Endometrial microvascular endothelial cells (primary cell): ENCODE data around the gene ACVR1C. TPM values are rescaled to one million over a fixed set of nuclear protein-coding genes. Genes with fewer than 3 reads are reported as not detected.

Experiments
- in situ Hi-C: cut with HindIII; loops from 2 replicates; pipeline ENCODE4 v1.10.0; 2017; ENCODE audit warnings: low sequenced_read_pairs, low pct_unique_long_range_greater_than_20kb; ENCODE audit errors: inconsistent ontology term
- total RNA-seq: library from RNA; depleted of rRNA; stranded (reverse); fragments of >200 nt; gene quantifications from one replicate; pipeline ENCODE4 v1.2.3, GENCODE V29; 2015; ENCODE audit errors: inconsistent ontology term

ACVR1C gene
- not detected for total RNA-seq

DNA sequence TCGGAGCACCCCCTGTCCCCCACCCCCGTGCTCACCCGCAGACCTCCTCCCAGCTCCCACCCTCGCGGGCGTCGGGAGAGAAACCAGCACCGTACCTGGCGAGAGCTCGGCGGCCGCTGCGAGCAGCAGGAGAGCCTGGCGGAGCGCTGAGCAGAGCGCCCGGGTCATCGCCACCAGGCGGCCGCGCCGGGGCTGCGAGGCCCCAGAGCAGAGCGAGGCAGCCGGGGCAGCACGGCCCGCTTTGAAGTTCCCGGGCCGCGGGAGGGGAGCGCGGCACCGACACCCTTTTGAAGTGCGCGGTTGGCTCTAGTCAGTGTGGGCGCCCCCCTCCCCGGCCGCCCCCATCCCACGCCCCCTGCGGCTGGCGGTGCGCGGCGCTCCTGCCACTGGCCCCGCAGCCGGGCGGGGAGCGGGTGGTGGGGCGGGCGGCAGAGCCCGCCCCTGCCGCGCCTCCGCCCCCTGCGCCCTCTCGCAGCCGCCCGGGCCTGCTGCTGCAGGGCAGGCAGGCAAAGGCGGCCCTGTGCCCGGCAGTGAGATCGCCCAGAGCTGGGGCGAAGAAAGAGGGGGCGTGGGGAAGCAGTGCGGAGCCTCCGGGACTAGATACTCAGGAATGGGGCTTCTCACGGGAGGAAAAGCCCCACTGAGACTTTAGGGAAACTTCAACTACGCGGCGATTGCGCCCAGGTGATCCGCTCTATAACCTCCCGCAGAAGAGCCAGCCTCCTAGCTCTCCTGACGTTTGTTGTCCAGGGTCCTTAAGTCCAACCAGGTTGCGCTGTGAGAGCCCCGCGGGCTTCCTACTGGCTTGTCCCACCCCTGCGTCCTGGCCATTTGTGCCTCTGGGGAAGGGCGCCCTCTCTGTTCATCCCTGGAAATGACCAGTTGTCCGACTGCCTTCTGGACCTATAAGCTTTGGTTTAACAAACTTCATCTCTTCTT, at the start of gene ACVR1C:
ACVR1C (minus strand) TSS at position 388 of the 939 bp plus-strand sequence; CDS start at position 168, 220 bp downstream.
- in situ Hi-C loops: no loop called here

DNA sequence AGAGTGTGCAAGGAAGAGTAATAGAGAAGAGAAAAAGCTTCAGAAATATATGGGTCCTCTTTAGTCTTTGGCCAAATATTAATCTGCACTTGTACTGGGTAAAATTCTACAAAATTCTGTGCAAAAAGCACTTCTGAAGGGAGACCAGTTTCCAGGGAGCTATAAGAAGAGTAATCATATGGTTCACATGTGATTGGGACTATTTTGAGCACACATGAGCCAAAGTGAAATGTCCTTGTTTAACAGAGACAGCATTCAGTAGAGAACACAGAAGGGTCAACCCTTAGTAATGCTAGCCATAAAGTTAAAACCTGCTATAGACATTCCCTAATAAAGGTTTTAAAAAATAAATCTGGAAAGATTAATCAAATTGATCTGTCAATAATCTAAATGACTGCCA, 49.3 kb upstream of the ACVR1C start:
- in situ Hi-C loops: no loop called here

DNA sequence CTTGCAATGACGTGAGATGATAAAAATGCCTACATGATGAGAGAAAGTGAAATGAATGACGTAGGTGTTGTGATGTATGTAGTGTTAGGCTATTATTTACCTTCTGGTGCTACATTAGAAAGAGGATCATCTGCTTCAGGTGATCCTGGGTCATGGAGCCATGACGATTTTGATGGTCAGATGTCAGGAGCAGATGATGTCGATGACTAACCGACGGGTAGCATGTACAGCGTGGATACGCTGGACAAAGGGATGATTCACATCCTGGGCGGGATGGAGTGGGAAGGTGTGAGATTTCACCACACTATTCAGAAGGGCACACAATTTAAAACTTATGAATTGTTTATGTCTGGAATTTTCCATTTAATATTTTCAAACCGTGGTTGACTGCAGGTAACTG, 43.5 kb upstream of the ACVR1C start:
- in situ Hi-C loops: no loop called here

DNA sequence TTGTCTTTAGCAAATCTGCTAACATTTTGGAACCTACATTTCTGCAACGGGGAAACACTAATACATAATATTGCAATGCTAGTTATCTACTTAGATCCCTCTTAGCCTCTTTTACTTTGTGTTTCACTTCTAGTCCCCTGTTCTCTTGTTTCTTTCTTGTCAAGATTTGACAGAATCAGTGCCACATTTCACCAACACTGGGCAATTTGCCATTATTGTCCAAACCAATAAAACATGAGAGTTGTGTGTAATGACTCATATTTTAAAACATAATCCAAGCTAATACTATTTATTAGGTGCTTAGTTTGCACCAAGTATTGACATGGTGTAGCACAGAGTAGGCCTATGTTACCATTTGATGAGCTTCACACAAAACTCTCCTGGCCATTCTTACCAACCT, 33.7 kb upstream of the ACVR1C start:
- in situ Hi-C loops: no loop called here

DNA sequence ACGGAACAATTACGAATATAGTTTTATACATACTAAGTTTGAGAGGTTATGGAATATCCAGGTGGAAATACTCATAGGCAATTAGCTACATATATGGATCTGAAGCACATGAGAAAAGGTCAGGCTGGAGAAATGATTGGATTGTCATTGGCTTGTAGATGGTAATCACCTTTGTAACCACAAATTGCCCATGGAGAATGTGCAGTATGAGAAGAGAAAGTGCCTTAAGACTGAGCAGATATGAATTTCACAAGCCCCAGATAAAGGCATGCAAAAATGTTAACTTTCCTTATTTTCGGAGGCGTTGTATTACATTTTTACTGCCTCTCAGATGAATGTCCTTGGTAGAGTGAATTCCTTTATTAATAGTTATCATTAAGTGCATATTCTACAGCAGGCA, 33.1 kb upstream of the ACVR1C start:
- in situ Hi-C loops: no loop called here

DNA sequence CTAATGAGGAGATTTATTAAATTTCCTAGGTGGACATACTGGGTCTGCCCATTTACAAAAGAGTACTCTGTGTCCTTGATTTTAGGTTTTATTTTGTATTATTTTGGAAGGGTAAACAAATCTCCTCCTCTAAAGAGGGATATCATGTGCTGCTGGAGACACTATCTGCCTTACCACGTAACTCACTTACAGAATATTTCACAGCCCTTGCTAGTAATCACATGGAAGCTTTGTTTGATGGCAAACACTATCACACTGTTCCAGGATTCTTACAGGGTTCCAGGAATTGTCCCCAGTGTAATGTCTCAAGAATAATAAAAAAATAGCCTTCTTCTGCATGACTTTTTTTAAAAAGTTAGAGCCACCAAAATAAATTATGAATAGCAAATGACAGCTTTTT, 29.2 kb upstream of the ACVR1C start:
- in situ Hi-C loops: no loop called here

DNA sequence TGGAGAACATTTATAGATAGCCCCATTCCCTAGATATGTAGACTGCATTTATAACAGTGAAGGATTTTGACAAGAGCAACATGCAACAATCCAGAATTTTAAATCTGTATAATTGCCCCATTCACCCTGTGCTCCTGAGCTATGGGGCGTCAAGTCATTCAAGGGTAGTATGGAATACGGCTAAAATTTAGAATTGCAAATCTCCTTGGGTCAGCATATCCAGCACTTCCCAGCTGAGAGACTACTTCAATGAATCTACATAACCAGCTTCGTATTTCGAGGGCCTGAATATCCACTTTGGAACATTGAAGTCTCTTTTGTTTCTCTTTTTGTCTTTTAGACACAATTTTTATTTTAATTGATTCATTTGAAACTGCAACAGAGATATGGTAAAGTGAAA, 28.4 kb upstream of the ACVR1C start:
- in situ Hi-C loops: no loop called here

DNA sequence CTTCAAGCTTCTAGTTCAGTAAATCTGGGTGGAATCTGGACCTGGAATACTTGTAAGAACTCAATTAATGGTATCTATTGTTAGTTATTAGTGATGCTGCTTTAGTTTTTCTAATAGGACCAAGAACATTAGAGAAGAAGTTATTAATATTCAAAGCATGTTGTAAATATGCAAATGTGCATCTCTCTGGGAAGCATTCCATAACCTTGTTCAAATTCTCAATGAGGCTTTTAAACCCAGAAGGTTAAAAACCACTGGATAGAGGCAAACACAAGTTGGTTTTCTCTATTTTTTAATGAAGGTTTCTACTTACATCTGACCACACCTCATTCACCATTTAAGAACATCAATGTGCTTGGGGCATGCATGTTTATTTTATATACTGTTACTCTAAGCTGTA, 16.1 kb upstream of the ACVR1C start:
- in situ Hi-C loops: no loop called here

DNA sequence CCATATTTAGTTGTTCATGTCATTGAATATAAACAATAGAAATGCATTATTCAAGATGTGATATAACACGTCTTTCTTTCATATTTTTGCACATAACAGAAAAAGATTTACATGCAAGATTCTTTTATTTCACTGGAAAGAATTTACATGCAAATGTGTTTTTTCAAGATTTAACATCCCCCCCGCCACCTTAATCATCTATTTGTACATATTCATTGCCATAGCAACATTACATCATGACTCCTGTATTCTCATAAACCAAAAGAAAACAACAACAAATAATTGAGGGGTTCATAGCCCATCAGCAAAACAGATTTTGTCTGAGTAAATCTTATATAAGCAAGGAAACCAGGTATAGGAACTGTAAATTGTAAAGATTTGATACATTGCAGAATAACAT, 3.2 kb upstream of the ACVR1C start:
- in situ Hi-C loops: no loop called here

DNA sequence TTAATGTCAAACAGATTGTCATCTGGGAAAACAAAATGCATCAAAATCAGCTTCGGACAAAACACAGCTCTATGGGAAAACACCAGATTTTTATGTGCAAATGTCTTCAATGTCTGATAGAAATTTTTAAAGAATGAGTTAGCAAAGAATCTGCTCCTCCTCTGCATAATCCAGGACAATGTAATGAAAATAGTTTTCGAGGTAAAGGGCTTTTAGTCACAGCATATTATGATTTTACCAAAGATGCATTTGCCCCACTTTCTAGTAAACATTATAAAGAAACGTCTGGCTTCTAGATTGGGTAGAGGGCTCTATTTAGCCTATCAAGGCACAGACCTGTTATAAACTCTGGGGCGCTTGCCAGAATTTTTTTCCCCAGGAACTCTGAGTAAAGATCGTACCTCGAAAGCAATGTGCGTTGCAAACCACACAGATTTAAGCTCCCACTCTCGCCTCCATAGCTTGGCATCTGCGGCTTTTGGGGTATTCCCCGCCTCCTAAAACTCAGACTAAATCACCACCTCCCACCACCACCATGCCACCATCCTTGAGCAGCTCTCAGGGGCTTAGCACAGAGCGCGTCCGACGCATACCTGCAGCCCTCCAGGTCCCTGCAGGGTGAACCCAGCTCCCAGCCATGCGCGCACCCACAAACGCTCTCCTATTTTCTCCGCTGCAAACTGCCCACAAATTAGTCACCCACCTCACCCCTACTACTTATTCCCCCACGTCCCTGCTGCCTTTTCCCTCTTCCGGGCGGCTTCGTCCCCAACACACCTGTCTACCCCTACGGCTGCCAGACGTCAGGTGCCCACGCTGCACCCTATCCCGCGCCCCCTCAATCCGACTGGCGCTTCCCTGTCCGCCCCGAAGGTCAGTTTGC, 829 bp downstream of the ACVR1C start:
- in situ Hi-C loops: no loop called here

DNA sequence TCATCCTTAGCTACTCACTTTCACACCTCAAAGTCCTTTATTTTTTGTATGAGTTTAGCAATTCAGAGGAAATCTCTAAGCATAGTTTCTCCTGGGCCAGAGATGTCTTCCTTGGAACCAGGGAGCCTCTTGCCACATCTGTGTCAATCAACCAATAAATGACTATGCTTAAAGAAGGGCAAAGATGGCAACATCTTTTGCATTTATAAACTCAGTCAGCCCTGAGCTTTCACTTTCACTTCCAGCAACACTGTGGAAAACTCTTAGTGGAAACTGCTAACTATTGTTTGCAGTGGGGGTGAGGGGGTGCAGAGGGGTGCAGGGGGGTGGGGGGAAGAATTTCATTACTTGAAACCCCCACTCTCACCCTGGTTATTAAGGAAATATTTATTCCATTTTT, 3.4 kb downstream of the ACVR1C start:
- in situ Hi-C loops: no loop called here

DNA sequence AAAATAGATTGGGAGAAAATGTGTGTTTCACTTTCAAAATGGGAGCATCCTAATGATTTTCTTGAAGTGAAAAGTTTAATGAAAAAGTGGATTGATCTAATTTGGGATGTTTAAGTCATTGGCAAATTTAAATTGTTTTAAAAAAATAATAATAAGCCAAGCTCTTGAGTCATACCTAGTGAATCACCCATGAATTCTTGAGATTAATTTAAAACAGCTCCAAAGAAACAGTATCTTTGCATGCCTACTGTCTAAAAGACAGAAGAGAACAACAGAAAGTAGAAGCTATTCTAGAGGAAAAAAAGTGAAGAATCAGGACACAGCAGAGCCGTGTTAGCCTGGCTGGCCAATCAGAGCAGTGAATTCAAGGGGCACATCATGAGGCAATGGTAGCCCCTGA, 7.7 kb downstream of the ACVR1C start:
- in situ Hi-C loops: no loop called here

DNA sequence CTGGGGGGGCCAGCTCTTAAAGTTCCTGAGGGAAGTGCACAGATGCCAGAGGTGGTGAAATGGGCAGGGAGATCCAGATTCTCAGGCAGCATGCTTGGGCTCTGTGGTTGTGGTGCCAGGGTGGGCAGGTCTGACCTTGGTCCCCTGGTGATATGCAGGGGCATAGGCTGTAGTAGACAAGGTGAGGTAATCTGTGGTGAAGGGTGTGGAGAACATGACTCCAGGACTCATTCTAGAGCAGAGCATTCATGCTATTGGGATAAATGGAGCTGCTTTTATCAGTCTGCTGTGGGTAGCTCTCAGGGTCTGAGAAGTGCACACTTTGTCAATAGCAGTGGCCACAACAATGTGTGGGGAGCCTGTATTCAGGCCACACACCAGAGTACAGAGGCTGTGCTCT, 16.9 kb downstream of the ACVR1C start:
- in situ Hi-C loops: no loop called here

DNA sequence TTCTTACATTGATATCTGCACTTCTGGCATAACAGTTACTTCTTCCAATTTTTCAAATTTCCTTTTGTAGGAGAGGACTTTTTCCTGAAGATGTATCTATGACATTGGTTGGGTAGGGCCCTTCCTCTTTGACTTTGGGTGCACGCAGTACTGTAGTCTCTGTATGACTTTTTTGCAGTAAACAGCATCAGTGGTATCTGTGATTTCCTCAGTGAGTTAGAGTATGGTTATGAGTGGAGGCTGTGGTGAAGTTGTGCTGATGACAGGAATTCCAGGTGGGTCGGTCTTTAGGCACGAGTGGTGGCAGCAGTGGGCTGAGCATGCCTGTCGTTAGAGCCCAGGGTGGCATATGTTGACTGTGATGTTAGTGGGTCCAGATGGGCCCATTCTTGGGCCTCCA, 17.6 kb downstream of the ACVR1C start:
- in situ Hi-C loops: no loop called here

DNA sequence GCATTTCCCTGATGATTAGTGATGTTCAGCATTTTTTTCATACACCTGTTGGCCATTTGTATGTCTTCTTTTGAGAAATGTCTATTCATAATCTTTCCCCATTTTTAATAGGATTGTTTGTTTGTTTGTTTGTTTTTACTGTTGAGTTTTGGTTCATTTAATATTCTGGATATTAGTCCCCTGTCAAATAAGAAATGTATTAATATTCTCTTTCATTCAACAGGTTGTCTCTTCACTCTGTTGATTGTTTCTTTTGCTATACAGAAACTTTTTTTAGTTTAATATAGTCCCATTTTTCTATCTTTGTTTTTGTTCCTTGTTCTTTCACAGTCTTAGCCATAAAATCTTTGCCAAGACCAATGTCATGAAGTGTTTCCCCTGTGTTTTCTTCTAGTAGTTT, 22.1 kb downstream of the ACVR1C start:
- in situ Hi-C loops: no loop called here

DNA sequence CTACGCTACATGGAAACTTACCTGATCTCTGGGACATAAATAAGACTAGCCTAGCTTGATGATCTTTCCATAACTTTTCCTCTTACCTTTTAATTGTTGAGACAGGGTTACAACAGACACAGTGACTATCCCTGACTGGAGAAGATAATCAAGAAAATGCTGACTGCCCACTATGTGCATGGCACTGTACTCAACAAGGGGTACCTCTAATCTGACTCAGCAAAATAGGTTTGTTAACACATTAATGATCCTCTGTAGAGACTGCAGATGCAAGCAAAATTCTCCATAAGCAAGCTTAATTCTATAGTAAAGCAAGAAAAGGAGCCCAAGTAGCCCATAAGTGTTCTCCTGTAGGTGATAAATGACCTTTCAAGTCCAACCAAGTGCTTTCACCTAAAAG, 25.5 kb downstream of the ACVR1C start:
- in situ Hi-C loops: no loop called here

DNA sequence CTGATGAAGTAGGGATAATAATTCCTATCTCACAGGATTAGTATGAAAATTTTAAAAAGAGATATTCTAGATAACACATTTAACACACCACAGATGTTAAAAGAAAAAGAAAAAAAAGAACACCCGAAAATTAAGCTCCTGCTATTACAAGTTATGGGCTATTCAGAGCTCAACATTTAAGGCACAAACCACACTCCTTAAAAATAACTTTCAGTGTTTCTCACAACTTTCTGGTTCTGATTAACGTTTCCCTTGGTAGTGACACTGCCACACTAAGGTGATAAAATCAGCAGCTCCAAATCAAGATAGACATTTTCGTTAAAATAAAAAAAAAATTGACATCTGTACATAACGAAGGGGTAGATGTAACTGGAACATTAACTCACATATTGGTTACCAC, 26.9 kb downstream of the ACVR1C start:
- in situ Hi-C loops: no loop called here

DNA sequence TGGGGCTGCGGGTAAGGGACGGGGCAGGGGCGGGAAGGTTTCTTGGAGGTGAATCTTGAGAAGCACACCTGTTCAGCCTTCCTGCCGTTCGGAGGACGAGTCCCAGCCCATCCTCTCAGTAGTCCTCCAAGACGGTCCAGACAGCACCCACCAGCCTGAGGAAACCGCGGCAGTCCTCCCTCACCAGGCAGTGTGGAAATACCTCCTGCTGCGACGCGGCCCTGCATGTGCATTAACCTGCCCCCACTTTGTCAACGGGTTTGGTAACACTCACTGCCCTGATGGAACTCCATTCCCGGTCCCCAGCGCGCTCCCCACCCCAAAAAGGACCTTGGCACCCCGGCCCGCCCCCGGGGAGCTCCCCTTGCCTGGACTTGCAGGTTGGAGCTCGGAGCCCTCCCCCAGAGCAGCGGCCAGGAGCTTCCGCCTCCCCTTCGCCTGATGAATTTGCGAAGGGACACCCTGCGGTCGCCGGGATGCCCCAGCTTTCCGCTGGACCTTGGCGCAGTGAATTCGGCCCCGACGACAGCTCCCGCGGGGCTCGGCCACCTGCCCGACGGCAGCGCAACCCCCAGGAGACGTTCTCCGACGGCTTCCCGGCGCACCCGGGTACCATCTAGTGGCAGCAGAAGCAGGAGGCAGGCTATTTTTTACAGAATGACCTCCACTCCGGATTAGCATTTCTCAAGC, 31.5 kb downstream of the ACVR1C start:
- in situ Hi-C loops: no loop called here

DNA sequence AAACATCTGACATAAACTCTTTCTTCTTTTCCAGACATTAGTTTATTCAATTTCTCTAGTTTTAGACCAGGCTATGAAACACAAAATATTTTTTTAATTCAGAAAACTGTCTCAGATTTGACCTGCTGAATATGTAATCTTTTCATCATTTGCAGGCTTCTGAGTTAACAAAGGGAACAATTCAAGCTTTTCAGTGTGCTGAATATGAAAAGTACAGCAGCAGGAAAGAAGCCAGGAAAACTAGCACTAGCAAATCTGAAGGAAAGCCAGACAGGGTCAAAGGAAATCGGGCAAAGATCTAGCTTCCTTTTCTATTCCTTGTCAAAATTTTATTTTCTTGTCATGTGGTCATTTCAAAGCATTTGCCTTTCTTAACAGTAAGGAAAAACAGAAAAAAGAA, 35.3 kb downstream of the ACVR1C start:
- in situ Hi-C loops: no loop called here
